Stimulated activated naive CD4-positive, alpha-beta T cell treated with Interleukin-2 at 50 U/mL for 16 hours (primary cell): ENCODE data around the gene GJB3.
"Not testable (repeated sequence)": the region's sequence is repeated elsewhere in the genome, so short reads cannot be mapped to it uniquely, and the experiment has no call there.

Experiments used
- DNase-seq: peaks from one replicate; lab custom pipeline; 2025; lab: John Stamatoyannopoulos, UW

Gene GJB3

GRCh38 chr1:34761176-34761761 lies 19.7 kb upstream of the GJB3 start:
- DNase-seq, result no peak

GRCh38 chr1:34761776-34762307 lies 19.2 kb upstream of the GJB3 start:
- DNase-seq, result no peak

- DNase-seq, result no peak
These were observed 18.4 kb upstream of the GJB3 start for GRCh38 chr1:34762474-34763141.

GRCh38 chr1:34763142-34763781 lies 17.8 kb upstream of the GJB3 start:
- no peak for DNase-seq

GRCh38 chr1:34768856-34769255 lies 12.2 kb upstream of the GJB3 start:
- DNase-seq, result no peak

- DNase-seq, result no peak
These were observed 10.0 kb upstream of the GJB3 start for GRCh38 chr1:34770891-34771504.

GRCh38 chr1:34771573-34772371 lies 9.2 kb upstream of the GJB3 start:
- DNase-seq, result no peak

- not testable (repeated sequence) for DNase-seq
These were observed 7.9 kb upstream of the GJB3 start for GRCh38 chr1:34773114-34773513.

- DNase-seq, result no peak
These were observed 6.1 kb upstream of the GJB3 start for GRCh38 chr1:34774957-34775356.

- DNase-seq, result no peak
These were observed 4.1 kb upstream of the GJB3 start for GRCh38 chr1:34776911-34777310.

GRCh38 chr1:34777519-34778321 lies 3.3 kb upstream of the GJB3 start:
- DNase-seq, result no peak

- no peak for DNase-seq
These were observed 2.6 kb upstream of the GJB3 start for GRCh38 chr1:34778381-34778780.

GRCh38 chr1:34779005-34779404 lies 2.0 kb upstream of the GJB3 start:
- DNase-seq, result no peak

- no peak for DNase-seq
These were observed 1.5 kb upstream of the GJB3 start for GRCh38 chr1:34779526-34779925.

GRCh38 chr1:34779962-34780361 lies 1.1 kb upstream of the GJB3 start:
- DNase-seq, result no peak

GRCh38 chr1:34780528-34780927 lies 486 bp upstream of the GJB3 start:
- no peak for DNase-seq

GRCh38 chr1:34781844-34782391 lies 904 bp downstream of the GJB3 start:
- no peak for DNase-seq

- no peak for DNase-seq
These were observed 3.8 kb downstream of the GJB3 start for GRCh38 chr1:34784751-34785221.

- no peak for DNase-seq
These were observed 4.3 kb downstream of the GJB3 start for GRCh38 chr1:34785231-34785874.

- DNase-seq, result no peak
These were observed 5.0 kb downstream of the GJB3 start for GRCh38 chr1:34785875-34786470.
